NOMO-1 (cell line): ENCODE data around the gene OSBPL3.

ENCODE experiments used
- DNase-seq, 2 experiments: peaks; one replicate each; lab custom pipeline; 2025; ENCODE audit not compliant: unreplicated experiment in 2 of 2; lab: John Stamatoyannopoulos, UW

The OSBPL3 gene

GRCh38 chr7:24835643-24836042 lies 144.3 kb downstream of the OSBPL3 start:
- DNase-seq, result no peak

DNA sequence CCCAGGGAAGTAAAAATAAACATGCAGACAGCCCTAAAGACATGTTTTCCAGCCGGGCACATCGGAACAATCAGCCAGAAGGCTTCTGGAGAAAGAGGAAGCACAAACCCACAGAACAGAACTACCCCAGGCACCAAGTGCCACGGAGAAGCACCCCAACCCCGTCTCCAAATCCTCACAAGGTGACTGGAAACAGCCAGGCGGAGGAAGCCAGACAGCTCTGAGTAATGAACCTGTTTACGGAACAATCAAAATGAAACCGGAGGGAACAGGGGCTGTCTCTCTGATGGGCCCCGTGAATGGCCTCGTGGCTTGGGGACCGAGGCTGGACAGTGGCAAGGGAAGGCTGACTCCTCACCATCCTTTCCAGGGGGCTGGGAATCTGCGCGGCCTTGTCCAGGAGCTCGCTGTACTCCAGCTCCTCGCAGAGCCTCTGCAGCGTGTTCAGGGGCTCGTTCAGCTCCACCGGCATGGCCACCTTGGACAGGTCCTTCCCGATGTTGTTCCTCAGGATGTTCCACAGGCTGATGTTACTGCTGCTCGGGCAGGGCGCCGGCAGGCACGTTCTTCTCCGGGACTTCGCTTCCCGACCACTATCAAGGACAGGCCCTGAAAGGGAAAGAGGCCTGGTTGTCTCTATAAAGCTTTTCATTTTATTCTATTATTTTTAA lies 145.7 kb downstream of the OSBPL3 start:
- DNase-seq, result no peak

- DNase-seq, result no peak
Measured at GRCh38 chr7:24833549-24833948, 146.4 kb downstream of the OSBPL3 start.

DNA sequence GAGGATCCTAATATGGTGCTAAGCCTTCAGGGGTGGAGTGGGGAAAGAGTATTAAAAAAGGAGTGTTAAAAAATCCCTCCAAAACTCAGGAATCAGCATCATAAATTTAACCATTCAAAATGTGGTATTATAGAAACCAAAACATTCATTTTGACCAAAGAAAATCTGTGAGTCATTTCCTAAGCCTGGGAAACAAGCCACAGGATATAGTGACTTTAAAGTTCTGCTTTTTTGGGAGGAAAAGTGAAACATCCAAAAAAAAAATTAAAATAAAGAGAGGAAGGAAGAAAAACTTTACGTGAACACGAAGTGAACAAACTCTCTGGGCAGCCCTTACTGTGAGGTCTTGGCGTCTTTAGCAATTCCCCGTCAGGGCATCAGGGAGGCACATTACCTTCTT lies 148.7 kb downstream of the OSBPL3 start:
- peak; percentile 56 to 73 for DNase-seq

DNA sequence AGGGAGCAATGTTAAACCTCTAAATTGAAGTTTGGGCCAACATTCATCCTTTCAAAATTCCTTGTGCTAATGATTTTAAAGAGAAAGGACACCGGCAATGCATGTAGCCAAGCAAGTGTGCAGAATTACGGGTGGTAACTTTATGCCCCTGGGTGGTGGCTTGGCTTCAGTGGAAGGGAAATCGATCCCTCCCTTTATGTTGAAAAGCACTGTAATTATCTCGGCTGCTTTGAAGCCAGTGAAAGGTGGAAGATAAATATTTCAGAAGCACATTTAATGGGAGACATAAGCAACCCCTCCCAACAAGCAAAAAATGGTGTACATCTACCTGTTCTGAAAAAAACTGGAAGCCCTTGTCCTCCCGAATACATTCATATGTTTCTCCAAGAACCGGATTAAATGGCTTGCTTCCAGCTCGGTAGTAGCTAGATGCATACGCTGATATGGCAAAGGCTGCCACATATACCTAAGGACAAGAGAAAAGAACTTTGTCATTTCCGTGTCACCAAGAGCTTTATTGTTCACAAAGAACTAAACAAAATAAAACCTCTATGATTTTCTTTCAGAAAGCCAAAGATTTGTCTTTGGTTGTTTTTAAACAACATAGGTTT lies 149.4 kb downstream of the OSBPL3 start:
- DNase-seq, result no peak

DNA sequence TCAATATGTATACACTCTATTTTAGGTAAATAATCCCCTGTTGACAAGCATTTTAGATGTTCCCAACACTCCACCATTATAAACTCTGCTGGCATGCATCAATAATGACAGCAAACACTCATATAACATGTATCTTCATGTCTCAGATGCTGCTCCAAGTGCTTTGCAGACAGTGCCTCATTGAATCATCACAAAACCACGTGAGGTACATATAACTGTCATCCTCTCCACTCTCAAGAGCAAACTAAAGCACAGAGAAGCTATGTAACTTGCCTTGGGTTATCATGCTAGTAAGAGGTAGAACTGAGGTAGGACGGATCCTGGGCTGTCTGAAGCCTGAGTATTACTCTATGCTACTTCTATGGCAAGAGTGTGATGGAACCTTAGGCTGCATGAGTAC lies 150.2 kb downstream of the OSBPL3 start:
- no peak for DNase-seq

DNA sequence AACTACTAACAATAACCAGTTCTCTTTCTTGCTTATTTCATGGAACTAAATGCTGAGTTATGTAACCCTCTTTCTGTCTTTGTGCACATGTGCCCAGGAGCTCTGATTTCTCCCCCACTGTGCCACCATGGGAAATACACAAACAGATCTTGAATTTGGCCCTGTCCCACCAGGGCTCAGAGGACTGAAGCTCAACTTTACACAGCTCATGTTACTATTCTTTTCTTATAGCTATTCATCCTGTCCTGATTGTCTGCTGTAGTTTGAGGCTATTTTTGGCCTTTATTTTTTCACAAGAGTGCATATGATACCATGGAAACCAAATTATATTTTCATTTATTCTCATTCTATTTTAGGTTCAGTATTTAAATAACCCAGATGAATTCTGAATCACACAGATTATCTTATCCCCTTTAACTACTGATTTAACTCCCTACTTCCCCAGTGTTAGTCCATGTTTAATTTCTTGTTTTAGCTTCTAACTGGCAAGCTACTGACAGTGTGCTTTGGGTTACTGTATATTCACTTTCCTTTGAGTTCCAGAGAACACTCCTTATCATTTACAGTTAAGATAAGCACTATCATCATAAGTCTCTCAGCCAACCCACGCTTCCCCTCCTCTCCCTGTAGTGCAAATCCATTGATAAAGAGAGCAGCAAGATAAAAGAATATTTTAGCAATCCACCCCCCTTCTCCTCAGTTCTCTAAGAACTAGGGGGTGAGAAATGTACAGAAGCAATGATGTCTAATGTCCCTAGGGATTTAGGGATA lies 150.9 kb downstream of the OSBPL3 start:
- no peak for DNase-seq

DNA sequence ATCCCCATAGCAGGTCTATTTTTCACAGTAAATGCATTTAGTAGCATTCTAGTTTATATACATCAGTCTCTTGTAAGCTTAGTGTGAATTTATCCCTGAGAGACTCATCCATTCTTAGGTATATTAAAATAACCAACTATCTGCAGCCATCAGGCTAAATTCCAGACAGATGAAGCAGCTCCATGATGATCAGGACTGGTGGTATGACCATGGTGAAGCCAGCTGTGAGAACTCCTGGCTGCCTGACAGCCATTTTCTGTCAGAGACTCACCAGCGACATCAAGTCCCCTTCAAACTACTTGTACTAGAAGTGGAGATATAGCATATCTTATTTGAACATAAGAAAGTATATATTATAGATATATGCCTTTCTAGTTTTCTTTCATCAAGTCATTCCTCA lies 152.4 kb downstream of the OSBPL3 start:
- no peak for DNase-seq

- DNase-seq, result no peak
Measured at GRCh38 chr7:24827027-24827426, 153.0 kb downstream of the OSBPL3 start.

- no peak for DNase-seq
Measured at GRCh38 chr7:24826662-24827020, 153.3 kb downstream of the OSBPL3 start.

GRCh38 chr7:24825931-24826661 lies 153.9 kb downstream of the OSBPL3 start:
- DNase-seq, result peak in 1 of 2 experiments; percentile 19

DNA sequence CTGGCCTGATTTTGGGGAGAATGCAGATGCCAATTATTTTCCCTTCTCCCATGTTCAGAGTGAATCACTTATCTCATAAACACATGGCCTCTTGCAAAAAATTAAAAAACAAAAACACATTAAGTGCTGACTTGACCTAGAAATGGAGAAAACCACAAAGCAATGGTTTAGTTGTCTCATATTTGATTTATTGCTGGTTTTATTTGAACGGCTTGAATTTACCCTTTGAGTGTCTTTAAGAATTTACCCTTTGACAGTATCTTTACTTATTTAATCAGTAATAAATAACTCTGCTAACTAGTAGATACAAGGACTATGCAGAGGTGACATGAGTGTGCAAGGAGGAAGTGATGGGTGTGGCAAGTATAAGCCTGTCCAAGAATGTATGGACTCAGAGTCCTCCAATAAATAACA lies 154.6 kb downstream of the OSBPL3 start:
- peak in 1 of 2 experiments; percentile 30 for DNase-seq

DNA sequence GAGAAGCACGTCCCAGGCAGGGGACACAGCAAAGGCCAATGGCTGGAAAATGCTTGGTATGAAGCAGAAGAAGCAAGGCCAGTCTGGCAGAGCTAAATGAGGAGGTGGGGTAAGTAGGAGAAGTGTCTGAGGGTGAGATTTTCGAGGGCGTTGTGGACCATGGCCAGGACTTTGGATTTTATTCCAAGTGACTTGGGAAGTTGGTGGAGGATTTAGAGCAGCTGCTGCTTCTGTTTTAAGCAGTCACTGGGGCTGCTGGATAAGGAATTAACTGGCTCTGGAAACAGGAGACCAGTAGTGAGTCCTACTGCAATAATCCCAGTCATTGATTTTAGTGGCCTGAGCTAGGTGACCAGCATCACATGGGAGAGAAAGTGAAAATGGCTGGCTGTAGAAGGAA lies 155.1 kb downstream of the OSBPL3 start:
- no peak for DNase-seq

- no peak for DNase-seq
Measured at GRCh38 chr7:24824400-24824799, 155.6 kb downstream of the OSBPL3 start.

GRCh38 chr7:24821754-24822054 lies 158.3 kb downstream of the OSBPL3 start:
- DNase-seq, result no peak

DNA sequence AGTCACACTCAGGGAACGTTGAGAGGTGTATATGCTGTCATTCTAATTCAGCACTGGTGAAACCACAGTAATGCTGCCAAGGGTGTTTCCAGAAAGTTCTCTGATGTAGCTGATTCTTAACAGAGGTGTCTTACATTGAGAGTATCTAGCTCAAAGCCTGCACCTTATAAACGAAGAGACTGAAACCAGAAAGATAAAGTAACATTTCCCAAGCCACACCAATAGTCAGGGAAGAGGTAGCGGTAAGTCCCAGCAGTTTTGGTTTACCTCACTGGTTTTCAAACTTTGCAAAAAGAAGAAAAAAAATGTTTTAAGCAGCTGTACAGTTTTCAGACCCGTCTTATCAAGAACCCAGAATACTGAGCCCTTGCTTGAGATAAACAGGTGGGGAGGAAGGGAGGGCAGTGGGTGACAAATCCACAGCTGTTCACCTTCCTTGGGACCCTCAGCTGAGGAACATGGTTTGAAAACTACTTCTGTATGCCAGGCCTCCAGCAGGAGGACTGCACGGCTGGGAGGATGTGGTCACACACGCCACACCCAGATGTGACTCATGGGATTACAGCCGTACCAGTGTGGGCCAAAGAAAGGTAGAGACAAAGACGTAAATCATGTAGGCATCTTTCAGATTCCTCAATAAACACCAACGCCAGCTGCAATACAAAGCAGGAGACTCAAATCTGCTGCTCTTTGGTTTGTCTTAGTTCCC lies 158.8 kb downstream of the OSBPL3 start:
- DNase-seq, result peak; percentile 92 to 95

DNA sequence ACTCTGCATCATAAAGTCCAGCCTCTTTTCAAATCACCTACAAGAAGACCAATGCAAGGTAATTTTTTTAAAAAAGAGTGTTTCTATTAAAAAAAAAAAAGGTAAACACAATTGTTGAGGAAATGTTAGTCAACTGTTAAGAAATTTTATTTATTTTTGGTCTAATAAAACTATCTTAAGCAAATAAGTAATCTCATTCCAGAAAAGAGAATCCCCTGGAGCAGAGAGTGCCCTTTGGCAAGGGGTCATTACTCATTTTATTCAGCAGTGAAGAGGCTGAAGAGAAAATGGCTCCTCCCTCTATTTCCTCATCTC lies 159.3 kb downstream of the OSBPL3 start:
- no peak for DNase-seq

DNA sequence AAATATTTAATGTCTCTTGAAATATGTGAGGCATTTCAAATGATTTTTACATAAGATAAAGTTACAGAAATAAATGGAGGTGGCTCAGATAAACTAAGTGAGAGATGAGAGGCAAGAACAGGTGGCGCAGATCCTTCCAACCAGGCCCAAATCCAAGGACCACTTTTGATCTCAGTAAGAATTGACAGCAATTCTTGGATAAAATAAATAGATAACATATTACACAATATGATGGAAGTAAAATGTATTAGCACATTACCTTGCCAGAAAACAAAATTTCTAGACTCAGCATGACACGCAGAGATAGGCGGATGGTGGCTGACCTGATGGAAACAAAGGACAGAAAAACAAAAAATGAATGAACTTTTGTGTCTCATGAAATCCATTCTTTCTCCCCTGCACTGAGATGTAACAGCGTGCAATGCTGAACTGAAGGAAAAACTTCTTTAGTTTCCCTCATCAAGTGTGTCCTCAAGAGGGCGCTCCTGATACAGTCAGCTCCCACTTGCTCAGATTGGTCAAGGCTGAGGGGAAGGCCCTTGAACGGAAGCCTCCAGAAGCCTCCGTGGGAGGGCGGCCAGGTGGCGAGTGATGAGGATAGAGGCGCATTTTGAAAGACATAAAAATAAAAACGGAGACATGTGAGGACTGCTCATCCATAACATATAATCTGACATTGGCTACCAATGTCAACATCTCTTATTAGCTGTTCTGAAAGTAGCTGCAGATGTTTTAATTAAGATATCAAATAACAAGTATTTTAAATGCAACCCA lies 159.9 kb downstream of the OSBPL3 start:
- DNase-seq, result peak; percentile 50 to 78

DNA sequence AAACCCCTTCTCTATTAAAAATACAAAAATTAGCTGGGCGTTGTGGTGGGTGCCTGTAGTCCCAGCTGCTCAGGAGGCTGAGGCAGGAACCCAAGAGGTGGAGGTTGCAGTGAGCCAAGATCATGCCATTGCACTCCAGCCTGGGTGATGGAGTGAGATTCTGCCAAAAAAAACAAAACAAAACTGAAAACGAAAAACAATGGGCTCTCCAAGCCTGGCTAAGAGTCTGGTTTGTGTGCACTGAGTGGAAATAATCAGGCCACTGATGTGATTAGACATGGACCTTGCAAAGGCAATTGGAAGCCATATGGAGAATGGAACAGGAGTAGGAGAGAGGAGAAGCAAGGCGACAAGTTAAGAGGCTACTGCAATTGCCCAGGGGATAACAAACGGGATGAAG lies 162.6 kb downstream of the OSBPL3 start:
- no peak for DNase-seq

GRCh38 chr7:24816868-24817267 lies 163.1 kb downstream of the OSBPL3 start:
- no peak for DNase-seq
